COR-L47 (cell line): ENCODE data around the gene LLGL2.

Experiments used
- DNase-seq: peaks from one replicate; lab custom pipeline; 2025; lab: John Stamatoyannopoulos, UW

The LLGL2 gene

GRCh38 chr17:75521951-75522727, 3.4 kb upstream of the LLGL2 start:
- no peak for DNase-seq

DNA sequence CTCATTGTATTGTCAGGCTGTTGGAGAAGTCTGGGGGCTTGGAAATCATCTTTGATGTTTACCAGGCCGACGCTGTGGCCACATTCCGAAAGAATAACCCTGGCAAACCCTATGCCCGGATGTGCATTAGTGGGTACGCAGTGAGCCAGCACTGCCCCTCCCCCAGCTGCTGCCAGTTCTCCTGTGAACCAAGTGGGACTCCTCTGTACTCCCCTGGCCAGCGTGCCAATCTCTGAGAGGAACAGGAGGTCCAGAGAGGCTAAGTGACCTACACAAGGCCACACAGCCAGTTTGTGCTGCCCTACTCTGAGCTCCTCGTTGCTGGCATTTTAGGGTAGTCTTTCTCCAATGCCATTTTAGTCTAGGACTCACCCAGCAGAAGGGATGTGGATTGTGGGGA, 1.9 kb upstream of the LLGL2 start:
- no peak for DNase-seq

- no peak for DNase-seq
Observed at GRCh38 chr17:75524269-75524969, 1.1 kb upstream of the LLGL2 start.

- peak; percentile 46 for DNase-seq
Observed at GRCh38 chr17:75525806-75526554, 483 bp downstream of the LLGL2 start.

GRCh38 chr17:75526555-75527270, 1.2 kb downstream of the LLGL2 start:
- DNase-seq, result no peak

DNA sequence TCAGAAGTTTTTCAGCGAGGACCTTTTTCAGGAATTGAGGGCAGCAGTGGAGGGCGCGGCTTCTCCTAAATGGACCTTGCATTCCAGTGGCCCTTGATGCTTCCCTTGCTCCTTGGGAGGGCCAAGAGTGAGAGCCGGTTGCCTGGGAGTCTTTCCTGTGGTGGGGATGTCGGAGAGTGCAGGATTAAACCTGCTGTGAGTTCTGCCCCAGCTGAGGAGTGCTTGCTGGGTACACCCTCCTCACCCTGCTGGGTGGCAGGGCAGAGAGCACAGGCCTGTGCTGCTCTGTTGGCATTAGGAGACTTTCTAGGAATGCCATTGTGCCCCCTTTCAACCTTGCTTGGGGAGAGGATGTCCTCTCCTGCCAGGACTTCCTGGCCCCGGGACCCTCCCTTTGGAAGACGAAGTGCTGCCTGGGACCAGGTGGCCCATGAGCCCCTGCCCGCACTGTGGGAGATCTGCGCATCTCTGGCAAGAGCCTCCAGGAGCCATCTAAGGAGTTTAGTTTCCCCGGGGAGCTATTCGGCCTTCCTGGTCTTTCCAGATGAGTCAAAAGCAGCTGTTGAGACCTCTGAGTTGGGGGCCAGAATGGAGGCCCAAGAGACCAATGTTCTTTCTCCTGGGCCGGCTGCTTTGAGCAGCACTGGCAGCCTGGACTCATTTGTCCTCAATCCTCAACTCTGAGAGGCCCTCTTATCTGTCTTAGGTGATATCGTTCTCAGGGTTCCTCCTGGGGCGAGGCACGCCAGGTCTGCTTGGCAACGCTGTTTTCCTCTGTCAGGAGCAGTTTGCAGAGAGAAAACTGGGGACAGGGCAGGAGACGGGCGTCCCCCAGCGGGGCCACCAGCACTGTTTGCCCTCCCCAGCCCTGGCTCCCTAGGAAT, 5.6 kb downstream of the LLGL2 start:
- no peak for DNase-seq

GRCh38 chr17:75531721-75532072, 6.2 kb downstream of the LLGL2 start:
- no peak for DNase-seq

- no peak for DNase-seq
Observed at GRCh38 chr17:75535119-75535537, 9.6 kb downstream of the LLGL2 start.

- no peak for DNase-seq
Observed at GRCh38 chr17:75535871-75536270, 10.4 kb downstream of the LLGL2 start.

GRCh38 chr17:75536366-75536765, 10.9 kb downstream of the LLGL2 start:
- no peak for DNase-seq

DNA sequence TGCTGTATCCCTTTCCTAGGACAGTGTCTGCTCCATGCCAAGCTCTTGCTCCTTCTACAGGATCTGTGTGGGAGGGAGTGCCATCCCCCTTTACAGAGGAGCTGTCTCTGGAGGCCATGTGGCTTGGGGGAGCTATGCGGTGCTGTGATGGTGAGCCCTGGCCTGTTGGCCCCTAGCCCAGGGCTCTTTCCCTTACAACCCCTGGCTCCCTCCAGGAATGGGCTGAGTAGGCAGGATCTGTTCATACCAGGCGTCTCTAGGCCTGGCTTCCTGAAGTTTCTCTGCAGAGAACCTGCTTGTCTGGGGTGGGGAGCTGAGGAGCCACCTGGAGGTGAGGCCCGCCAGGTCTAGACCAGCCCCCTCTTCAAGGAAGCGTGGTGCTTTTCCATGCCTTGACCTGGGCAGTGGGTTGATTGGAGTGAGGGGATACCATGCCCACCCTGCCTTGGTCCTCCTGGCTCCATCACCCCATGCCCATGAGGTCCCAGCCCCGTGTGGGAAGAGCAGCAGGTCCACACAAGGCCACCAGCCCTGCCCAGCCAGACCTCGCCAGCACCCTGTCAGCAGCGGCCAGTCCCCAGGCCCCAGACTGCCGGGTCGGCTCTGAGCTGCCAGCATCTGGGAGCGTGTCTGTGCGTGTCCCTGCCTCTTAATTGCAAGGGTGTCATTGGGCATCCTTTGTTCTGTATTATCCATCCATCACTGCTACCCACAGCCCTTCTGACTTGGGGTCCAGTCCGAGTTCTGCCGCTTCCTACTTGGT, 14.7 kb downstream of the LLGL2 start:
- no peak for DNase-seq

DNA sequence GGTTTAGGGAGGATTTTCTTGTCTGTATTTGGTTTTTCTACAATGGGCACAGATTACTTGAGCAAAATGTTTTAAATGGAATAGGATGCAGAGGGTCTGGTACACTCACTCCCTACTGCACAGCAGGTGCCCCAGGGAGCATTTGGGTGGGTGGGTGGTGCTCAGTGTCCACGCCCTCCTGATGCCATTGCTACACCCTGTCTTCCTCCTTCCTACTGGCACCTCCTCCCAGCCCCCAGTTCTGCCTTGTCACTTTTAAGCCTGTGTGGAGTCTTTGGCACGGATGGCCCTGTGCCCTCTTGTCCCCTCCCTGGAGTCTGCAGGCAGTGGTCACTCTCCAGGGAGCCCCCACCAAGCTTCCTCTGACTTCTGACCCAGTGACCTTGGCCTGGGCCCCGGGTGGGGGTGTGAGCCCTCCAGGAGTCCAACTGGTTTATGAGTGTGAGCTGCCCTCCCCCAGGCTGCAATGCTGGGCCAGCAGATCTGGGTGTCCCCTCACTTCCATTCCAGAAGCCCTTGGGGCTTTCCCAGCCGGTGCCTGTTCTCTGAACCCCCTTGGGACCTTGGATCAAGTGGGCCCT, 15.5 kb downstream of the LLGL2 start:
- DNase-seq, result no peak

DNA sequence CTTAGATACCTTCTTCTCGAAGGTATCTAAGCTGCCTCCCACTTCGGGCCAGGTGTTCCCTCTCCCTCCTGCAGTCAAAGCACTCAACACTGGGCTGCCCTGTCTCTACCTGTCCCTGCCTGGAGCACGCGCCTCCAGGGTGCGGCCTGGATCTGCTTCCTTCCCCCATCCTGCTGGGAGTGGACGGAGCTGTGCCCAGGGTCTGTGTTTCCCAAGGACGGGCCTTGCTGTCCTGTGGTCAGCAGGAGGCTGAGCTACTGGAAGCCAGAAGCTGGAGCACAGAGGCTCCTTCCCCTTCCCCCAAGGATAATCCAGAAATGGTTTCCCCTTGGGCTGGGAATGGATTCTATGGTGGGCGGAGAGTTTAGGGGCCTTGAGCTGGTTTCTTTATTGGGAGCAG, 16.7 kb downstream of the LLGL2 start:
- no peak for DNase-seq

DNA sequence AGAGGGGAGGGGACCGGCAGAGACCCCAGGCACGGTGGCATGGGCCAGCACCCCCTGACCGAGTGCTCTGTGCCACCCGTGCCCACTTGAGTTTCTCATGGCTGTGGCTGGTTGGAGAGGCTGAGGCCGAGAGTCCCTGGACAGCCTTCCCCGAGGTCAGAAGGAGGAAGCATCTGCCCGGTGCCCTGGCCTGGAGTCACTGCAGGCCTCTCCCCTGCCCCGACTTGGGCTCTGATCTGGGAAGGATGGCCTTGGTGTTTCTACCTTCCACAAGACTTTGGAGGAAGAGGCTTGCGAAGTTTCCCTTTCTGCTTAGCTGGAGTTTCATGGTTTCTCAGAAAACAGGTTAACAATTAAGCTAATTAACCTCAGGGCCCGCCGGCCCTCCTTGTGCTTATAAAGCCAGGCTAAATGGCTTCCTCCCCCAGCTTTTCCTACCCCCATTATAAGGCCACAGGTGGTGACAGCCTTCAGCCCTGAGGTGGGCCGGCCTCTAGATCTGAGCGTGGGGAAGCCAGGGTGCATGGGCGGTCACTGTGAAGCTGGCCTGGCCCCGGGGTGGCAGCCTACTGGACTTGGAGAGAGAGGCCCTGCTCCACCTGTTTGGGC, 17.3 kb downstream of the LLGL2 start:
- DNase-seq, result no peak

DNA sequence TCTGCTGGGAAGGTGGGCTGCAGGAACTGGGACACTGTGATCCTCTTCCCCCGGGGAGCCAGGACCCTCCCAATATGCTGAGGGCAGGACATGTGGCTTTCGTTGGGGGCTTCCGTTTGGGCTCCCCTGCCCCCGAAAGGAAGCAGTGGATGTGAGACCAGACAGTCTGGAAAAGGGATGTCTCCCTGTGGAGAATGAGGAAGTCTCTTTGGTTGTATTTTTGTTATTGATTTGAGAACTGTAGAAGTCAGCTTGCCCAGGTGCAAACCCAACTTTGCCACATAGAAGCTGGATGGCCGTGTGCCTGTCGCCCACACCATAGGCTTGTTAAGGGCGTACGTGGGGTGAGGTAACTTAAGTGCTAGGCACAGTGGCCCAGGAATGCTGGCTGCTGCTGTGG, 18.8 kb downstream of the LLGL2 start:
- no peak for DNase-seq

GRCh38 chr17:75546181-75546580, 20.7 kb downstream of the LLGL2 start:
- DNase-seq, result no peak

GRCh38 chr17:75547091-75547490, 21.6 kb downstream of the LLGL2 start:
- no peak for DNase-seq

- no peak for DNase-seq
Observed at GRCh38 chr17:75548813-75549212, 23.3 kb downstream of the LLGL2 start.

DNA sequence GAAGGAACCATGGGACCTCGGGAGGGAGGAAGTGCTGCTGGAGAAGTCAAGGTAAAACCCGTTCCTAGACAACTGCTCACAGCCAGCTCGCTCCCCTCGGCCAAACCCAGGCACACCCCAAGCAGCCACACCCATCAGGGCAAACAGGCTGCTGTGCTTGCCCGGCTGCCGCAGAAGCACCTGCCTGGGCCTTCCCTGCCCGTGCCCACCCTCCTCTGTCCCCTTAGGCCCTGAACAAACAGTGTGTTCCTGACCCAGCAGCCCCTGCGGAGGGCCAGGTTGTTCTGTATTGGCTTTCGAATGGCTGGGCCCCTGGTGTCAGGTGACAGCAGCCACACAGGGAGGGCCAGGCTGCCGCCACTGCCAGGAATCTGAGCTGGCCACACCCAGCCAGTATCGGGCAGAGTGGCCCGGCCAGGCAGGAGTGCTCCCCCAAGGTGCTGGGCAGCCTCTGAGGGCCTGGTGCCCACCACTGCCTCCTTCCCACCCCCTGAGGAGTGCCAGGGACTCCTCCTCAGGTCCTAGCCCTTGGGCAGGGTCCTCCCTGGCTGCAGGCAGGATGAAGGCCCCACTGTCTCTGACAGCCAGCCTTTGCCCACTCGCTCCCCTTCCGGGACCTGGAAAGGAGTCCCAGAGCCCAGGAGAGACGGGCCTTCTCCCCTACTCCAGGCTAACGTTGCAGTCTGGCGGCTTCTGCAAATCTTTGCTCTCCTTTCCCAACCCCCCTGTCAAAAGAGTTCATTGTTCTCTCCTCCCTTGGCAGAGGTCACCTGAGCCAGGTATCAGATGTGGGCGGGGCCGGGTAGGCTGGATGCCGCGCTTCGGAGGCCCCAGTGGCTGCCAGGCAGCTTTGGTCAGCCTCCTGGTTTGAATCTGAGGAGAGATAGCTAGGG, 24.0 kb downstream of the LLGL2 start:
- peak; percentile 91 for DNase-seq
